Endodermal cell (in vitro differentiated cells): ENCODE results near the gene SGSM2. TPM values are rescaled to one million over a fixed set of nuclear protein-coding genes. Genes with fewer than 3 reads are reported as not detected.

Source experiments
- DNase-seq: peaks from one replicate; pipeline ENCODE4 v3.0.0-alpha.2; 2017
- H3K27ac ChIP-seq: 2 replicates; pipeline ENCODE4 v1.5.1; 2013; ENCODE audit warnings: mild to moderate bottlenecking, low read depth, low read length, moderate library complexity
- H3K27me3 ChIP-seq: 2 replicates; pipeline ENCODE4 v1.6.1; 2013; ENCODE audit warnings: mild to moderate bottlenecking, low read length, moderate library complexity; ENCODE audit not compliant: insufficient read depth, control insufficient read depth, poor library complexity, severe bottlenecking
- H3K36me3 ChIP-seq: 2 replicates; pipeline ENCODE4 v1.7.0; 2013; ENCODE audit warnings: mild to moderate bottlenecking, low read length, moderate library complexity; ENCODE audit not compliant: control insufficient read depth, insufficient read depth
- H3K4me1 ChIP-seq: one replicate; pipeline ENCODE4 v1.7.0; 2013; ENCODE audit warnings: low read length; ENCODE audit not compliant: control insufficient read depth, insufficient read depth
- H3K4me3 ChIP-seq: 2 replicates; pipeline ENCODE4 v1.5.1; 2013; ENCODE audit warnings: mild to moderate bottlenecking, low read length, moderate library complexity
- H3K9ac ChIP-seq: 2 replicates; pipeline ENCODE4 v1.6.1; 2013; ENCODE audit warnings: mild to moderate bottlenecking, low read length, moderate library complexity; ENCODE audit not compliant: poor library complexity, severe bottlenecking; ENCODE audit errors: extremely low read depth
- H3K9me3 ChIP-seq: 2 replicates; pipeline ENCODE4 v1.6.1; 2013; ENCODE audit warnings: mild to moderate bottlenecking, low read length, moderate library complexity; ENCODE audit not compliant: control insufficient read depth
- H3K27ac Mint-ChIP-seq: 2 replicates; pipeline ENCODE4 v1.8.0; 2020; ENCODE audit warnings: mixed read lengths
- H3K27me3 Mint-ChIP-seq: 2 replicates; pipeline ENCODE4 v1.8.0; 2021; ENCODE audit warnings: mild to moderate bottlenecking, mixed read lengths; ENCODE audit not compliant: insufficient read depth
- H3K36me3 Mint-ChIP-seq: 2 replicates; pipeline ENCODE4 v1.8.0; 2020; ENCODE audit warnings: low read depth, mixed read lengths
- H3K4me1 Mint-ChIP-seq: 2 replicates; pipeline ENCODE4 v1.8.0; 2020; ENCODE audit warnings: mixed read lengths
- H3K4me3 Mint-ChIP-seq: 2 replicates; pipeline ENCODE4 v1.8.0; 2020; ENCODE audit warnings: mild to moderate bottlenecking, moderate library complexity, mixed read lengths
- H3K9me3 Mint-ChIP-seq: 2 replicates; pipeline ENCODE4 v1.8.0; 2020; ENCODE audit warnings: mild to moderate bottlenecking, mixed read lengths
- CTCF ChIP-seq: fragments of 200-600 bp; sonication (generic); conservative IDR thresholded peaks from 2 replicates; pipeline ENCODE4 v1.5.0; 2021; ENCODE audit warnings: antibody characterized with exemption, mild to moderate bottlenecking
- WGBS, 2 experiments: methylation state at CpG; one replicate each; pipeline versions ENCODE4 v1.1.5 to v1.1.7; 2013; ENCODE audit warnings: missing lambda C conversion rate in 2 of 2, mixed read lengths in 1 of 2; ENCODE audit not compliant: insufficient coverage in 1 of 2, insufficient read length in 1 of 2; 5-methylcytosine and 5-hydroxymethylcytosine counted together
- total RNA-seq, 2 donors: library from RNA; stranded (reverse); fragmentation: NEBNext Ultra II Directional in 1 of 2; extraction: Animal tissue kit (Norgen Biotek cat#: 25700) in 1 of 2; gene quantifications; 2 replicates in 1 of 2; 3 replicates in 1 of 2; pipeline ENCODE4 v1.2.1, GENCODE V29; 2021

The SGSM2 gene
- total RNA-seq, 2 donors from 2014 or later, result 62.5 to 77.3 TPM

- H3K36me3 Mint-ChIP-seq, result peaks cover 51% of the 10 kb centered on the region
- H3K9ac ChIP-seq, result no peak overlapping the region
- no peaks in the 10 kb centered on the region for H3K27me3 ChIP-seq
- WGBS, 2 experiments, result 91 to 100% methylated on average over 1 to 2 of the region's 2 CpGs
- H3K9me3 Mint-ChIP-seq, result no peaks in the 10 kb centered on the region
- no peaks in the 10 kb centered on the region for H3K27me3 Mint-ChIP-seq
- H3K36me3 ChIP-seq, result peaks cover 42% of the 10 kb centered on the region
- no peaks in the 10 kb centered on the region for H3K4me1 Mint-ChIP-seq
- no peaks in the 10 kb centered on the region for H3K9me3 ChIP-seq
- H3K27ac Mint-ChIP-seq, result no peak overlapping the region
- H3K27ac ChIP-seq, result no peak overlapping the region
- H3K4me1 ChIP-seq, result no peaks in the 10 kb centered on the region
- H3K4me3 ChIP-seq, result no peak overlapping the region
- H3K4me3 Mint-ChIP-seq, result no peak overlapping the region
- DNase-seq, result no peak
- no peak for TF ChIP-seq CTCF
These were observed 89.9 kb downstream of the SGSM2 start for GRCh38 chr17:2427215-2427614.

- no peak overlapping the region for H3K27ac Mint-ChIP-seq
- H3K27me3 ChIP-seq, result no peaks in the 10 kb centered on the region
- H3K9me3 ChIP-seq, result no peaks in the 10 kb centered on the region
- no peak for DNase-seq
- peaks cover 48% of the 10 kb centered on the region for H3K36me3 ChIP-seq
- no peak overlapping the region for H3K27ac ChIP-seq
- H3K9ac ChIP-seq, result no peak overlapping the region
- H3K4me1 ChIP-seq, result no peaks in the 10 kb centered on the region
- no peak overlapping the region for H3K4me3 ChIP-seq
- H3K27me3 Mint-ChIP-seq, result no peaks in the 10 kb centered on the region
- no peak for TF ChIP-seq CTCF
- no peaks in the 10 kb centered on the region for H3K4me1 Mint-ChIP-seq
- H3K36me3 Mint-ChIP-seq, result peaks cover 57% of the 10 kb centered on the region
- H3K9me3 Mint-ChIP-seq, result no peaks in the 10 kb centered on the region
- WGBS, 2 experiments, result no CpG with 5 or more reads among the region's 1 CpG
- H3K4me3 Mint-ChIP-seq, result no peak overlapping the region
These were observed 90.6 kb downstream of the SGSM2 start for GRCh38 chr17:2427910-2428309.

Other genes with a start within 250 kb of the SGSM2 start
- 10 to 100 TPM; 44.3 to 56.7 TPM for gene SMG6, start 33.7 kb upstream of the SGSM2 start, total RNA-seq
- gene SRR, start 33.6 kb upstream of the SGSM2 start, total RNA-seq, result 10 to 100 TPM; 10.2 to 38.0 TPM
- gene TSR1, start 1.0 kb upstream of the SGSM2 start, total RNA-seq, result 10 to 100 TPM; 40.1 to 43.3 TPM
- gene MNT, start 63.6 kb downstream of the SGSM2 start, total RNA-seq, result 10 to 100 TPM; 25.3 to 30.2 TPM
- gene METTL16, start 174.4 kb downstream of the SGSM2 start, total RNA-seq, result 10 to 100 TPM; 51.5 to 59.6 TPM